Measurements from ENCODE around the gene ATP1A3. TPM values are rescaled to one million over a fixed set of nuclear protein-coding genes. Genes with fewer than 3 reads are reported as not detected.
A peak's percentile ranks its signal among the peaks of the same experiment; 100 is the strongest.

The ATP1A3 gene
- total RNA-seq, 6 donors from 2014 or later = under 0.01 to 0.51 (median 0.15) TPM; not detected in 2

- ATAC-seq (ENCODE audit: low FRiP score in 2 of 2) (no peak), DNase-seq (peak in 1 of 2 donors; percentile 64)
- Histone ChIP-seq H3K4me1 (peaks cover 14 to 25% (median 19%) of the 10 kb centered on the region in 4 donors), H3K4me3 (no peak overlapping the region), H3K36me3 (no peaks in the 10 kb centered on the region), H3K9me3 (no peaks in the 10 kb centered on the region), H3K27me3 (peaks cover 0 to 58% (median 39%) of the 10 kb centered on the region in 4 donors), H3K27ac (no peak overlapping the region)
- WGBS, 2 donors = 42 to 56% methylated on average over 14 to 27 of the region's 27 CpGs
- no peak for TF ChIP-seq POLR2AphosphoS5 (IDR thresholded peaks at IDR 0.05)
- no peak for TF ChIP-seq POLR2A (IDR thresholded peaks at IDR 0.05)
- no peak for TF ChIP-seq EP300 (IDR thresholded peaks at IDR 0.05)
- no peak for TF ChIP-seq CTCF (IDR thresholded peaks at IDR 0.05)
Observed at GRCh38 chr19:41926028-41926762, 67.8 kb downstream of the ATP1A3 start.

GRCh38 chr19:41925208-41926003, 68.6 kb downstream of the ATP1A3 start:
- Histone ChIP-seq H3K36me3 (no peaks in the 10 kb centered on the region), H3K4me3 (no peak overlapping the region), H3K27me3 (peaks cover 0 to 55% (median 42%) of the 10 kb centered on the region in 4 donors), H3K27ac (no peak overlapping the region), H3K9me3 (no peaks in the 10 kb centered on the region), H3K4me1 (peaks cover 14 to 29% (median 19%) of the 10 kb centered on the region in 4 donors)
- ATAC-seq (ENCODE audit: low FRiP score in 2 of 2) (no peak), DNase-seq (no peak)
- 64 to 65% methylated on average over 7 of the region's 7 CpGs for WGBS, 2 donors
- TF ChIP-seq POLR2A (IDR thresholded peaks at IDR 0.05) (no peak), POLR2AphosphoS5 (IDR thresholded peaks at IDR 0.05) (no peak), CTCF (IDR thresholded peaks at IDR 0.05) (no peak), EP300 (IDR thresholded peaks at IDR 0.05) (no peak)

- H3K9me3 ChIP-seq = no peaks in the 10 kb centered on the region
- WGBS, 2 donors = 56 to 61% methylated on average over 13 of the region's 13 CpGs
- no peak for ATAC-seq (ENCODE audit: low FRiP score in 2 of 2)
Observed at GRCh38 chr19:41924151-41925145, 69.6 kb downstream of the ATP1A3 start.

More at GRCh38 chr19:41924151-41925145, 69.6 kb downstream of the ATP1A3 start:
- Histone ChIP-seq H3K4me3 (no peak overlapping the region), H3K27me3 (peaks cover 0 to 47% (median 39%) of the 10 kb centered on the region in 4 donors), H3K36me3 (no peaks in the 10 kb centered on the region), H3K4me1 (peaks cover 14 to 26% (median 19%) of the 10 kb centered on the region in 4 donors), H3K27ac (no peak overlapping the region)
- DNase-seq = no peak
- TF ChIP-seq CTCF (IDR thresholded peaks at IDR 0.05) (no peak), EP300 (IDR thresholded peaks at IDR 0.05) (no peak), POLR2A (IDR thresholded peaks at IDR 0.05) (no peak), POLR2AphosphoS5 (IDR thresholded peaks at IDR 0.05) (no peak)
